HepG2 (cell line): Measurements from ENCODE around the gene EOMES. TPM values are rescaled to one million over a fixed set of nuclear protein-coding genes. Genes with fewer than 3 reads are reported as not detected.

ENCODE experiments used
- BORCS8-MEF2B ChIP-seq: sonication (generic); formaldehyde crosslinking; IDR thresholded peaks from 2 replicates; pipeline ENCODE4 v1.8.0; 2022; ENCODE audit warnings: mild to moderate bottlenecking, missing genetic modification reagents
- CHCHD3 ChIP-seq: sonication (generic); formaldehyde crosslinking; IDR thresholded peaks from 2 replicates; pipeline ENCODE4 v1.8.0; 2022; ENCODE audit warnings: mild to moderate bottlenecking, missing genetic modification reagents, moderate library complexity
- FOXM1 ChIP-seq: sonication (generic); formaldehyde crosslinking; IDR thresholded peaks from 2 replicates; pipeline ENCODE4 v1.5.0; 2020; ENCODE audit warnings: missing genetic modification reagents
- HMG20B ChIP-seq: conservative IDR thresholded peaks from 2 replicates; pipeline ENCODE4 v1.6.1; 2016; ENCODE audit warnings: missing genetic modification reagents, missing compliant biosample characterization
- ISL2 ChIP-seq: sonication (generic); formaldehyde crosslinking; IDR thresholded peaks from 2 replicates; pipeline ENCODE4 v1.5.0; 2020; ENCODE audit warnings: missing genetic modification reagents
- MTA3 ChIP-seq: sonication (generic); formaldehyde crosslinking; IDR thresholded peaks from 2 replicates; pipeline ENCODE4 v1.4.0; 2020; ENCODE audit warnings: missing genetic modification reagents
- MYPOP ChIP-seq: sonication (generic); formaldehyde crosslinking; IDR thresholded peaks from 2 replicates; pipeline ENCODE4 v1.8.1; 2023; ENCODE audit warnings: mild to moderate bottlenecking, moderate library complexity, missing genetic modification reagents
- ZBTB49 ChIP-seq: sonication (generic); formaldehyde crosslinking; IDR thresholded peaks from 2 replicates; pipeline ENCODE4 v1.4.0; 2020; ENCODE audit warnings: missing genetic modification reagents, borderline replicate concordance
- ZNF354B ChIP-seq: sonication (generic); formaldehyde crosslinking; IDR thresholded peaks from 2 replicates; pipeline ENCODE4 v1.8.0; 2022; ENCODE audit warnings: mild to moderate bottlenecking, missing genetic modification reagents
- ZNF800 ChIP-seq: sonication (generic); formaldehyde crosslinking; IDR thresholded peaks from 2 replicates; pipeline ENCODE4 v1.4.0; 2020; ENCODE audit warnings: missing genetic modification reagents
- polyA plus RNA-seq, 8 experiments: library from polyadenylated mRNA; depleted of rRNA in 3 of 8; stranded (reverse) in 7 of 8; unstranded in 1 of 8; fragments of >200 nt; fragmentation: Illumina TruSeq in 4 of 8; extraction: Trizol in 4 of 8; gene quantifications; 2 replicates each; pipeline versions ENCODE4 v1.2.1 to v1.2.3, GENCODE V29; 2011 to 2016; ENCODE audit warnings: low read depth in 4 of 8, missing spikeins in 1 of 8, mixed read lengths in 1 of 8; ENCODE audit not compliant: insufficient read depth in 1 of 8
- total RNA-seq, 5 experiments: library from RNA; depleted of rRNA; stranded (reverse); fragments of >200 nt; fragmentation: Illumina TruSeq; extraction: Trizol; gene quantifications; 2 replicates each; pipeline ENCODE4 v1.2.3, GENCODE V29; 2016; ENCODE audit warnings: low read depth in 1 of 5
- TF ChIP-seq, protein P1 (sequence below): sonication (generic); formaldehyde crosslinking; IDR thresholded peaks from 2 replicates; pipeline ENCODE4 v1.5.1; 2020; ENCODE audit warnings: missing genetic modification reagents, mild to moderate bottlenecking, borderline replicate concordance
- TF ChIP-seq, protein P2 (sequence below): sonication (generic); formaldehyde crosslinking; IDR thresholded peaks from 2 replicates; pipeline ENCODE4 v1.5.0; 2020; ENCODE audit warnings: mild to moderate bottlenecking, missing genetic modification reagents, borderline replicate concordance

EOMES gene
- total and polyA plus RNA-seq, 2 of the 13 experiments (the other 11 are each of a cell fraction or from before 2014, with no cell fraction given) = 0.11 to 0.12 TPM

- TF ChIP-seq ZNF800 = no peak
- TF ChIP-seq ZNF354B (CRISPR knock-in tag) = no peak
- no peak for TF ChIP-seq HMG20B (CRISPR knock-in tag)
- TF ChIP-seq MTA3 = no peak
- no peak for TF ChIP-seq CHCHD3 (CRISPR knock-in tag)
- TF ChIP-seq BORCS8-MEF2B (CRISPR knock-in tag) = peak; percentile 23; the same call in 1 of the 2 replicates
- TF ChIP-seq FOXM1 (CRISPR knock-in tag) = no peak
- TF ChIP-seq, protein P1, sequence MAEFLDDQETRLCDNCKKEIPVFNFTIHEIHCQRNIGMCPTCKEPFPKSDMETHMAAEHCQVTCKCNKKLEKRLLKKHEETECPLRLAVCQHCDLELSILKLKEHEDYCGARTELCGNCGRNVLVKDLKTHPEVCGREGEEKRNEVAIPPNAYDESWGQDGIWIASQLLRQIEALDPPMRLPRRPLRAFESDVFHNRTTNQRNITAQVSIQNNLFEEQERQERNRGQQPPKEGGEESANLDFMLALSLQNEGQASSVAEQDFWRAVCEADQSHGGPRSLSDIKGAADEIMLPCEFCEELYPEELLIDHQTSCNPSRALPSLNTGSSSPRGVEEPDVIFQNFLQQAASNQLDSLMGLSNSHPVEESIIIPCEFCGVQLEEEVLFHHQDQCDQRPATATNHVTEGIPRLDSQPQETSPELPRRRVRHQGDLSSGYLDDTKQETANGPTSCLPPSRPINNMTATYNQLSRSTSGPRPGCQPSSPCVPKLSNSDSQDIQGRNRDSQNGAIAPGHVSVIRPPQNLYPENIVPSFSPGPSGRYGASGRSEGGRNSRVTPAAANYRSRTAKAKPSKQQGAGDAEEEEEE (CRISPR knock-in tag) = no peak
- TF ChIP-seq ISL2 (CRISPR knock-in tag) = no peak
- no peak for TF ChIP-seq ZBTB49 (CRISPR knock-in tag)
- TF ChIP-seq, protein P2, sequence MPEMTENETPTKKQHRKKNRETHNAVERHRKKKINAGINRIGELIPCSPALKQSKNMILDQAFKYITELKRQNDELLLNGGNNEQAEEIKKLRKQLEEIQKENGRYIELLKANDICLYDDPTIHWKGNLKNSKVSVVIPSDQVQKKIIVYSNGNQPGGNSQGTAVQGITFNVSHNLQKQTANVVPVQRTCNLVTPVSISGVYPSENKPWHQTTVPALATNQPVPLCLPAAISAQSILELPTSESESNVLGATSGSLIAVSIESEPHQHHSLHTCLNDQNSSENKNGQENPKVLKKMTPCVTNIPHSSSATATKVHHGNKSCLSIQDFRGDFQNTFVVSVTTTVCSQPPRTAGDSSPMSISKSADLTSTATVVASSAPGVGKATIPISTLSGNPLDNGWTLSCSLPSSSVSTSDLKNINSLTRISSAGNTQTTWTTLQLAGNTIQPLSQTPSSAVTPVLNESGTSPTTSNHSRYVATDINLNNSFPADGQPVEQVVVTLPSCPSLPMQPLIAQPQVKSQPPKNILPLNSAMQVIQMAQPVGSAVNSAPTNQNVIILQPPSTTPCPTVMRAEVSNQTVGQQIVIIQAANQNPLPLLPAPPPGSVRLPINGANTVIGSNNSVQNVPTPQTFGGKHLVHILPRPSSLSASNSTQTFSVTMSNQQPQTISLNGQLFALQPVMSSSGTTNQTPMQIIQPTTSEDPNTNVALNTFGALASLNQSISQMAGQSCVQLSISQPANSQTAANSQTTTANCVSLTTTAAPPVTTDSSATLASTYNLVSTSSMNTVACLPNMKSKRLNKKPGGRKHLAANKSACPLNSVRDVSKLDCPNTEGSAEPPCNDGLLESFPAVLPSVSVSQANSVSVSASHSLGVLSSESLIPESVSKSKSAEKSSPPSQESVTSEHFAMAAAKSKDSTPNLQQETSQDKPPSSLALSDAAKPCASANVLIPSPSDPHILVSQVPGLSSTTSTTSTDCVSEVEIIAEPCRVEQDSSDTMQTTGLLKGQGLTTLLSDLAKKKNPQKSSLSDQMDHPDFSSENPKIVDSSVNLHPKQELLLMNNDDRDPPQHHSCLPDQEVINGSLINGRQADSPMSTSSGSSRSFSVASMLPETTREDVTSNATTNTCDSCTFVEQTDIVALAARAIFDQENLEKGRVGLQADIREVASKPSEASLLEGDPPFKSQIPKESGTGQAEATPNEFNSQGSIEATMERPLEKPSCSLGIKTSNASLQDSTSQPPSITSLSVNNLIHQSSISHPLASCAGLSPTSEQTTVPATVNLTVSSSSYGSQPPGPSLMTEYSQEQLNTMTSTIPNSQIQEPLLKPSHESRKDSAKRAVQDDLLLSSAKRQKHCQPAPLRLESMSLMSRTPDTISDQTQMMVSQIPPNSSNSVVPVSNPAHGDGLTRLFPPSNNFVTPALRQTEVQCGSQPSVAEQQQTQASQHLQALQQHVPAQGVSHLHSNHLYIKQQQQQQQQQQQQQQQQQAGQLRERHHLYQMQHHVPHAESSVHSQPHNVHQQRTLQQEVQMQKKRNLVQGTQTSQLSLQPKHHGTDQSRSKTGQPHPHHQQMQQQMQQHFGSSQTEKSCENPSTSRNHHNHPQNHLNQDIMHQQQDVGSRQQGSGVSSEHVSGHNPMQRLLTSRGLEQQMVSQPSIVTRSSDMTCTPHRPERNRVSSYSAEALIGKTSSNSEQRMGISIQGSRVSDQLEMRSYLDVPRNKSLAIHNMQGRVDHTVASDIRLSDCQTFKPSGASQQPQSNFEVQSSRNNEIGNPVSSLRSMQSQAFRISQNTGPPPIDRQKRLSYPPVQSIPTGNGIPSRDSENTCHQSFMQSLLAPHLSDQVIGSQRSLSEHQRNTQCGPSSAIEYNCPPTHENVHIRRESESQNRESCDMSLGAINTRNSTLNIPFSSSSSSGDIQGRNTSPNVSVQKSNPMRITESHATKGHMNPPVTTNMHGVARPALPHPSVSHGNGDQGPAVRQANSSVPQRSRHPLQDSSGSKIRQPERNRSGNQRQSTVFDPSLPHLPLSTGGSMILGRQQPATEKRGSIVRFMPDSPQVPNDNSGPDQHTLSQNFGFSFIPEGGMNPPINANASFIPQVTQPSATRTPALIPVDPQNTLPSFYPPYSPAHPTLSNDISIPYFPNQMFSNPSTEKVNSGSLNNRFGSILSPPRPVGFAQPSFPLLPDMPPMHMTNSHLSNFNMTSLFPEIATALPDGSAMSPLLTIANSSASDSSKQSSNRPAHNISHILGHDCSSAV (CRISPR knock-in tag) = no peak
- TF ChIP-seq MYPOP (CRISPR knock-in tag) = no peak
Observed at GRCh38 chr3:27680517-27681246, 41.4 kb downstream of the EOMES start (continued).
